NCI-H446 (cell line): ENCODE results near the gene CASP8AP2.
"Not testable (repeated sequence)": the region's sequence is repeated elsewhere in the genome, so short reads cannot be mapped to it uniquely, and the experiment has no call there.

ENCODE experiments used
- DNase-seq, 2 experiments: peaks; one replicate each; lab custom pipeline; 2025; lab: John Stamatoyannopoulos, UW

CASP8AP2 gene

DNA sequence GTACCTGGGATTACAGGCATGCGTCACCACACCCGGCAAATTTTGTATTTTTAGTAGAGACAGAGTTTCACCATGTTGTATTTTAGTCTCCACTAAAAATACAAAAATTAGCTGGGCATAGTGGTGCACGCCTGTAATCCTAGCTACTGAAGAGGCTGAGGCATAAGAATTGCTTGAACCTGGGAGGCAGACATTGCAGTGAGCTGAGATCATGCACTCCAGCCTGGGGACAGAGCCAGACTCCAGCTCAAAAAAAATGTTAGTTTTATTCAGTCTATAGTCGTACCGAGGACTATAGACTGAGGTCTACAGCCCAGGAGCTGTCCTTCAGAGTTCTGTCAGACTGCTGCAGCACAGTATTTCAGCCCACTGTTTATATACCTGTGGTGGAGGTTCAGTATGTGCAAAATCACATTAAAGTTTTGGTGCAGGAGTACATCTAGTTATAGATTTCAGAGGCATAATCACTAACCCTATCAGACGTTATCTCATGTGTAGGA is 3.6 kb upstream of the CASP8AP2 start:
- no peak for DNase-seq

- not testable (repeated sequence) for DNase-seq
Measured at GRCh38 chr6:89828475-89828987, 1.1 kb upstream of the CASP8AP2 start.

DNA sequence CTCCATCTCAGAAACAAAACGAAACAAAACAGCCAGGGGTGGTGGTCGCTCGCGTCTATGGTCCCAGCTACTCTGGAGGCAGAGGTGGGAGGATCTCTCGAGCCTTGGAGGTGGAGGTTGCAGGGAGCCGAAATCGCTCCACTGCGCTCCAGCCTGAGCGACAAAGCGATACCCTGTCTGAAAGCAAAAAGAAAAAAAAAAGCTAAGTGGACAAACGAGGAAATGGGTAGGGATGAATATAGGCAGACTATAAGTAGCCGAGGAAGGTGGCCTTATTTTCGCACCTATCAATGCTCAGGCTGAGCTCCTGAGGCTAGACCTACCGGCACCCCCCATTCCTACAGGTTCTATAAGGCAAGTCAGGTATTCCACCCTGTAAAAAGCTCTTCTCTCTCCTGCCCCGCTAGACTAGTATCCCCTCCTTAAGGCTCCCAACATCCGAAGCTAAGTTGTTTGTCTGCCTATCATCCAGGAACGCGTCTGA is 650 bp upstream of the CASP8AP2 start:
- no peak for DNase-seq

GRCh38 chr6:89830170-89830809 is 610 bp downstream of the CASP8AP2 start:
- no peak for DNase-seq

DNA sequence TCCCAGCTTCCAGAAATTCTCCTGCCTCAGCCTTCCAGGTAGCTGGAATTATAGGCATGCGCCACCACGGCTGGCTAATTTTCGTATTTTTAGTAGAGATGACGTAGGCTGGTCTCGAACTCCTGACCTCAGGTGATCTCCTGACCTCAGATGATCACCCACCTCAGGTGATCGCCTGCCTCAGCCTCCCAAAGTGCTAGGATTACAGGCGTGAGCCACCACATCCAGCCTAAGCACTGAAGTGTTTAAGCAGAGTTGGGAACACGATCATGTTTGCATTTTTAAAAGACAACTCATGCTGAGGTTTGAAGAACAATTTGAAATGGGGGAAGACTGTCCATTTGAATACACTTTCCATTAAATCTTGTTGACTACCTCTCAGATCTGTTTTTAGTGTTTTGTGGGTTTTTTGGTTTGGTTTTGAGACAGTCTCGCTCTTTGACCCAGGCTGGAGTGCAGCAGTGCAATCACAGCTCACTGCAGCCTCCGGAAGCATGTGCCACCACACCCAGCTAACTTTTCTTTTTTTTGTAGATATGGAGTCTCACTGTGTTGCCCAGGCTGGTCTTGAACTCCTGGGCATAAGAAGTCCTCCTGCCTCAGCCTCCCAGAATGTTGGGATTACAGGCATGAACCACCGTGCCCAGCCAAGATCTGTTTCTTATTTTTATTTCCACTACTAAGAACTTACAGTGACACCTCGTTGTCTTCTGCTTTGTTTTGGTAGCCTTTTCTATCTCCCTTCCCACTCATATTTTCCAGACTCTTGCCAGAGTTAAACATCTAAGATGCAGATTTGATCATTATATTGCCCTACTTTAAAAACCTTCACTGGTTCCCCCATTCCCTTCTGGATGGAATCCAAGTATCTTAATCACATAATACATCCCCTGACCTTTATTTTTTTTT is 5.5 kb downstream of the CASP8AP2 start:
- DNase-seq = no peak

GRCh38 chr6:89836639-89837222 is 7.1 kb downstream of the CASP8AP2 start:
- DNase-seq = no peak

- no peak for DNase-seq
Measured at GRCh38 chr6:89840538-89840937, 10.9 kb downstream of the CASP8AP2 start.

- no peak for DNase-seq
Measured at GRCh38 chr6:89842228-89842627, 12.5 kb downstream of the CASP8AP2 start.

DNA sequence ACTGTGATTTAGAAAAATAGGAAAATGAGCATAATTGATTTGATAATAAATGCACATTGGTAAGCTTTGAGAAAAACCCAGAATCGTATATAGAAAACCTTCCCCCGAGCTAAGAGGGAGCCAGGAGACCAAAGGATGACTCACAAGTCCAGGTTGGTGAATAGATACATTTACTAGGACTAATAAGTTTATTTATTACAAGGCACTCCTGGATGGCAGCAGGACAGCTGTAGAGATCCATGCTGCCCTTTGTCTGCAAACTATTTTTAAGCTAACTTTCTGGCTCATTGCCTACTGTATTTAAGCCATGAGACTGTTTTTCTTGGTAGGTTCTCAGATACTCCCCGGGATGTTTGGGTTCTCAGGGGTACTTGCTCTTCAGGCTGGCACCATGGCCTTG is 13.4 kb downstream of the CASP8AP2 start:
- DNase-seq = peak in 1 of 2 experiments; percentile 19

DNA sequence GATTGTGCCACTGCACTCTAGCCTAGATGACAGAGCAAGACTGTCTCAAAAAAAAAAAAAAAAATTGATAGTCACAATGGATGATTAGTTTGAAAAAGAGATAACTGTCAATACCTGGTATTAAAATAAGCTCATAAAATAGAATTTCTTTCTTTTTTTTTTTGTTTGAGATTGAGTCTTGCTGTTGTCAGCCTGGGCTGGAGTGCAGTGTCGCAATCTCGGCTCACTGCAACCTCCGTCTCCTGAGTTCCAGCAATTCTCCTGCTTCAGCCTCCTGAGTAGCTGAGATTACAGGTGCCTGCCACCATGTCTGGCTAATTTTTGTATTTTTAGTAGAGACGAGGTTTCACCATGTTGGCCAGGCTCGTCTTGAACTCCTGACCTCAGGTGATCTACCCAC is 17.8 kb downstream of the CASP8AP2 start:
- DNase-seq = not testable (repeated sequence)

DNA sequence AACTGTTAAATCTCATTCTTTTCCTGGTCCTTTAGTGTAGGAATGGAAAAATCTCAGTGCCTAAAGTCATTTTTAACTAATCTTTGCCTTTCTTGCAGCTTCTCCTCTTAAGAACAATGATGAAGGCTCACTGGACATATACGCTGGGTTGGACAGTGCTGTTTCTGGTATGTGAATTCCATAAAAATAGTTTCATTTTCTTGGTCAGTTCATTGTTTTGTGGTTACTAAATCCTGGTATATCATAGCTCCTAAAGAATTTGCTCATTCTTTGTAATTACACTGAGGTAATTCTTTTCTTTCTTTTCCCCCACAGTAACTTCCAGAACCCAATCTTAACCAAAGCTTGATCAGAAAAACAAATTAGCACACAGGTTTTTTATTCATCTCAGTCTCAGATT is 23.4 kb downstream of the CASP8AP2 start:
- DNase-seq = no peak

- DNase-seq = no peak
Measured at GRCh38 chr6:89858041-89858440, 28.4 kb downstream of the CASP8AP2 start.

- DNase-seq = no peak
Measured at GRCh38 chr6:89859744-89860143, 30.1 kb downstream of the CASP8AP2 start.

GRCh38 chr6:89862273-89862672 is 32.6 kb downstream of the CASP8AP2 start:
- no peak for DNase-seq

DNA sequence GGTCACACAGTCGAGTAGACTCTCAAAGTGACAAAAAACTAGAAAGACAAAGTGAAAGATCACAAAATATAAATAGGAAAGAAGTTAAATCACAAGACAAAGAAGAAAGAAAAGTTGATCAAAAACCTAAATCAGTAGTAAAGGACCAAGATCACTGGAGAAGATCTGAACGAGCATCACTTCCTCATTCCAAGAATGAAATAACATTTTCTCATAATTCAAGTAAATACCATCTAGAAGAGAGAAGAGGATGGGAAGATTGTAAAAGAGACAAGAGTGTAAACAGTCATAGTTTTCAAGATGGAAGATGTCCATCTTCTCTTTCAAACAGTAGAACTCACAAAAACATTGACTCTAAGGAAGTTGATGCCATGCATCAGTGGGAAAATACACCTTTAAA is 33.0 kb downstream of the CASP8AP2 start:
- no peak for DNase-seq

- DNase-seq = no peak
Measured at GRCh38 chr6:89866024-89866678, 36.5 kb downstream of the CASP8AP2 start.

GRCh38 chr6:89873721-89874120 is 44.0 kb downstream of the CASP8AP2 start:
- DNase-seq = no peak

- no peak for DNase-seq
Measured at GRCh38 chr6:89874438-89874837, 44.8 kb downstream of the CASP8AP2 start.

GRCh38 chr6:89886378-89887120 is 56.9 kb downstream of the CASP8AP2 start:
- no peak for DNase-seq

GRCh38 chr6:89887452-89888137 is 57.9 kb downstream of the CASP8AP2 start:
- DNase-seq = no peak

DNA sequence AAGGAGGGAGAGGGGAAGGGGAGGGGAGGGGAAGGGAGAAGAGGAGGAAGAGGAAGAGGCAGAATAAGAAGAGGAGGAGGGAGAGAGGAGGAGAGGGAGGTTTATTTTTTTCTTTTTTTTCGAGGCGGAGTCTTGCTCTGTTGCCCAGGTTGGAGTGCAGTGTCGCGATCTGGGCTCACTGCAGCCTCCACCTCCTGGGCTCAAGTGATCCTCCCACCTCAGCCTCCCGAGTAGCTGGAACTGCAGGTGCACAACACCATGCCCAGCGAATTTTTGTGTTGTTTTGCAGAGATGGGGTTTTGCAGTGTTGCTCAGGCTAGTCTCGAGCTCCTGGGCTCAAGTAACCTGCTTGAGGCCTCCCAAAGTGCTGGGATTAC is 58.4 kb downstream of the CASP8AP2 start:
- DNase-seq = no peak
